GM21526 (cell line): ENCODE results near the gene SPINT4.
"Not testable (repeated sequence)": the region's sequence is repeated elsewhere in the genome, so short reads cannot be mapped to it uniquely, and the experiment has no call there.

Source experiments
- ATAC-seq: cut with Tn5 transposase; IDR thresholded peaks from one replicate; pipeline ENCODE4 v1.9.1; 2021; ENCODE audit warnings: moderate library complexity; ENCODE audit not compliant: unreplicated experiment, low FRiP score

Gene SPINT4

DNA sequence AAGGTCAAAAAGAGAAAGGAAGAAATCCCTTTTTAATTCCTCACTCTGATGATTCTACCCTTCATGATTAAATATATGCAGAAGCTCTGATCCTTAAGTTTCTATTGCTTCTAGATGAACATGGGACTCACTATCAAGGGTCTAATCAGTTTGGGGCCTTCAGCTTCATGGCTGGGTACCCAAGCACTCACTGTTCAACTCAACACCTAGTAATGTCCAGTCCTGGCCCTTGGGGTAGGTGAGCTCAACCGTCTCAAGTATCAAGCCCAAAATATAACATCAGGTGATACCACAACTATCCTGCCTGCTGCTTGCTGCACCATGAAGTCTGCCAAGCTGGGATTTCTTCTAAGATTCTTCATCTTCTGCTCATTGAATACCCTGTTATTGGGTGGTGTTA lies at the start of gene SPINT4:
SPINT4 (plus strand) TSS at position 301 of the 400 bp plus-strand sequence; CDS start at position 322, 21 bp downstream.
- no peak for ATAC-seq

- no peak for ATAC-seq
These were observed 49.4 kb upstream of the SPINT4 start for GRCh38 chr20:45672765-45673164.

- ATAC-seq = no peak
These were observed 42.5 kb upstream of the SPINT4 start for GRCh38 chr20:45679650-45680049.

- ATAC-seq = no peak
These were observed 36.3 kb upstream of the SPINT4 start for GRCh38 chr20:45685896-45686295.

DNA sequence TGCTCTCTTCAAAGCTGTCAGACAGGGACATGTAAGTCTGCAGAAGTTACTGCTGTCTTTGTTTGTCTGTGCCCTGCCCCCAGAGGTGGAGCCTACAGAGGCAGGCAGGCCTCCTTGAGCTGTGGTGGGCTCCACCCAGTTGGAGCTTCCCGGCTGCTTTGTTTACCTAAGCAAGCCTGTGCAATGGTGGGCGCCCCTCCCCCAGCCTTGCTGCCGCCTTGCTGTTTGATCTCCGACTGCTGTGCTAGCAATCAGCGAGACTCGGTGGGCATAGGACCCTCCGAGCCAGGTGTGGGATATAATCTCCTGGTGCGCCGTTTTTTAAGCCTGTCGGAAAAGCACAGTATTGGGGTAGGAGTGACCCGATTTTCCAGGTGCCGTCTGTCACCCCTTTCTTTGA lies 28.8 kb upstream of the SPINT4 start:
- ATAC-seq = not testable (repeated sequence)

- ATAC-seq = no peak
These were observed 26.7 kb upstream of the SPINT4 start for GRCh38 chr20:45695496-45695895.

DNA sequence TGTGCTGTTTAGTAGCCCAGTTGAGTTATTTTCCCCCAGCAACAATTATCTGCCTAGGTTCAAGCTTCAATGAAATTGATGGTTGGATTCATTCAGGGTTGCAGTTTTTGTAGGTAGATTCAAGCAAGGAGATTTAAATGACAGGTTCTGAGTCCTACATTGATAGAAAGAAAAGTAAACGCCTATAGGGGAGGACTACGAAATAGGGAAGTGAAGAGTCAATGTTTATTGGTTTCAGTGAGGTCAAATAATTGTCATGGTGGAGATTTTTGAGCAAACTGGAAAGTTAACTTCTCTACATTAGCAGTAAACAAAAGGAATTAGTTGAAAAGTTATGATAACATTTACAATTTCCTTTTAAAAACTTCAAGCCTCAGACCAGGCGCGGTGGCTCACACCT lies 21.0 kb upstream of the SPINT4 start:
- ATAC-seq = no peak

- ATAC-seq = no peak
These were observed 20.3 kb upstream of the SPINT4 start, which contains the start of gene WFDC13 for GRCh38 chr20:45701873-45702272. Gene WFDC13, plus strand, starts transcription at chr20:45702038. Its CDS starts 86 bp downstream, at chr20:45702124.

- ATAC-seq = no peak
These were observed 17.0 kb upstream of the SPINT4 start, which contains the start of gene WFDC10B for GRCh38 chr20:45704969-45705637. Gene WFDC10B, minus strand, starts transcription at chr20:45705019. Its CDS starts 19,027 bp downstream, at chr20:45685992.

DNA sequence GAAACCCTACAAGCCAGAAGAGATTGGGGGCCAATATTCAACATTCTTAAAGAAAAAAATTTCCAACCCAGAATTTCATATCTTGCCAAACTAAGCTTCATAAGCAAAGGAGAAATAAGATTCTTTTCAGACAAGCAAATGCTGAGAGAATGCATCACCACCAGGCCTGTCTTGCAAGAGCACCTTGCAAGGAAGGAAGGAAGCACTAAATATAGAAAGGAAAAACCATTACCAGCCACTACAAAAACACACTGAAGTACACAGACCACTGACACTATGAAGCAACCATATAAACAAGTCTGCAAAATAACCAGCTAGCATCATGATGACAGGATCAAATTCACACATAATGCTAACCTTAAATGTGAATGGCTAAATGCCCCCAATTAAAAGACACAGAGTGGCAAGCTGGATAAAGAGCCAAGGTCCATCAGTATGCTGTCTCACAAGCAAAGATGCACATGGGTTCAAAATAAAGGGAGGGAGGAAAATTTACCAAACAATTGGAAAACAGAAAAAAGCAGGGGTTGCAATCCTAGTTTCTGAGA lies 5.9 kb upstream of the SPINT4 start:
- not testable (repeated sequence) for ATAC-seq

DNA sequence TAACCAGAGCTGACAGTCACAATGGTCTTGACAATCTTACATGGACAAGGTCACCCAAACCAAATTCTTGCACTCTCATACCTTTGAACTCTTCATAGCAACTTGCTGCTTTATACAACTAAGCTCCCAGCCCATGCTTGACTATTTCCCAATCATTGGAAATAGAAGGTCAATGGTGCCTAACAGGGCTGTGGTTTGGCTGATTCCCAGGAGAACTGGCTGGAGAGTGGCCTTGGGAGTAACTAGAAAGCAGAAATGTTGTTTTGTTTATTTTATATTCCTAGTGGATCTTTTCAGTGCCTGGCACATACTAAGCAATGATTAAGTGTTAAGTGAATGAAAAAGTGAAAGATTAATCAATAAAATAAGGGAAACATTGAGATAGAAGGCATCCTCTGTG lies 3.0 kb downstream of the SPINT4 start:
- no peak for ATAC-seq

GRCh38 chr20:45727044-45727443 lies 4.9 kb downstream of the SPINT4 start:
- no peak for ATAC-seq

GRCh38 chr20:45732199-45732598 lies 10.1 kb downstream of the SPINT4 start:
- ATAC-seq = no peak

- ATAC-seq = no peak
These were observed 13.4 kb downstream of the SPINT4 start for GRCh38 chr20:45735552-45735951.

GRCh38 chr20:45735988-45736387 lies 13.8 kb downstream of the SPINT4 start:
- ATAC-seq = no peak

DNA sequence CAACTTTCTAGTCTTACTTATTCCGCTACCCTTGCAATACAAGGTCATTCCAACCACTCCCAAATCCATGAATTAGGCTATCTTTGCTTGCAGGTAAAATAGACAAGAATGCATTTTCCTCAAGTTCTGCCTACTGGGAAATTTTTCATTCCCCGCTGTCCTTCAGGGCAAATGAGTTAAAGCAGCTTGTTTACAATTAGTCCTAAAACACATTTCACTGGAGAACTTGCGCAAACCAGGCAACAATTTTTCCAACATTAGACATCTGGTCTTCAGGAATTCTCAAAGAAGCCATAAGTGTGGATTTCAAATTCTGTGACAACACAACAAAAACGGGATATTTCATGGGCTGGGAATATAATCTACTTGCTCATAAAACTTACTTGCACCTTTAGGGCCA lies 20.4 kb downstream of the SPINT4 start:
- no peak for ATAC-seq

- ATAC-seq = no peak
These were observed 22.9 kb downstream of the SPINT4 start for GRCh38 chr20:45745015-45745414.

DNA sequence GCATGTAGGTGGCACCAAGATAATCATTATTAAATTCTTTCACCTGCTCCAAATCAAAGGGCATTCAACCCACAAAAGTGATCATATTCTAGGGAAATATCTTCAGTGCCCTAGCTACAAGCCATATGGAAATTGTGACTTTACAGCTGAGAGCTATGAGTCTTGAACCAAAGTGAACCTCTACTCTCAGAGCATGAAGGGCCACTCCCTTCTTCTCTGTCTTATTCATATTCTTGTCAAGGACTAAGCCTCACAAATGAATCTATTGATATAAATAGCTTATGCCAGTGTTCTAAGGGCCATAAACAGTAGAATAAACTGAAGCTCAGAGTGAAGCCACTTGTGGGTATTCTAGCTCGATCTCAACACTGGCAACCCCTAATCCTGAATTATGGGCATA lies 29.6 kb downstream of the SPINT4 start:
- no peak for ATAC-seq

DNA sequence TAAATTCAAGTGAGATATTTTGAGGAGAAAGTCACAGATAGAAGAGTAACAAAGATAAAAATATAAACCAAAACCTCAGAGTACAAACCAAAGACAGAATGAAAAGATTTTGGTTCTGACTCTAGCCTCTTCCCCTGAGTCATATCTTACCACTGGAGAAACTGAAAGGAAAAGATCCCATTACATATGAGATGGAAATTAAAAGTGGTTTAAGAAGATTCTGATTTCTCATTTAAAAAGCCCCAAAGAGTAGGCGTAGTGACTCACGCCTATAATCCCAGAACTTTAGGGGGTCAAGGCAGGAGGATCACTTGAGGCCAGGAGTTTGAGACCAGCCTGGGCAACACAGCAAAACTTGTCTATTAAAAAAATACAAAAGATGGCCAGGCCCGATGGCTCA lies 30.6 kb downstream of the SPINT4 start:
- no peak for ATAC-seq

DNA sequence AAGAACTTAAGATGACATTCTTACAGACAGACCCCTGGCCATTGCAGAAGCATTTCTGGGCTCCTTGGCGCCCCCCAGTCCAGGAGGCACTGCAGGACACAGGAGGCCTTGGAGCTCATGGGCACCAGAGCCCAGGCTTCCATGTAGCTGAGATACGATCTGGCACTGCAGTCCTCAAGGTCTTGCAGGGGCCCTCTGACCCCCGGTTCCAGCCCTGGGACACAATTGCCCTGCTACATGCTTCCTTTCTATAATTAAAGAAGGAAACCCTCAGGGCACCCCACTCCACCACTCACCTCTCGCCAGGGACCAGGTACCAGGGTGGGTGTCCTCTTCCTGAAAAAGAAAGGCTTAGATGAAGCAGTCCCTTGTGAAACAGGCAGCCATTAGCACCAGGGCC lies 35.9 kb downstream of the SPINT4 start:
- no peak for ATAC-seq

DNA sequence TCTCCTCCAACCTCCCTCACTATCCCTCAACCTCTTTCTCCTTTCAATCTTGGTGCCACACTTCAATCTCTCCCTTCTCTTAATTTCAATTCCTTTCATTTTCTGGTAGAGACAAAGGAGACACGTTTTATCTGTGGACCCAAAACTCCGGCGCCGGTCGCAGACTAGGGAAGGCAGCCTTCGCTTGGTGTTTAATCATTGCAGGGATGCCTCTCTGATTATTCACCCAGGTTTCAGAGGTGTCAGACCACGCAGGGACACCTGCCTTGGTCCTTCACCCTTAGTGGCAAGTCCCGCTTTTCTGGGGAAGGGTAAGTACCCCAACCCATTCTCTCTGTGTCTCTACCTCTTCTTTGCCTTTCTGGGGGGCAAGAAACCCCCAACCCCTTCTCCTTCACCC lies 37.8 kb downstream of the SPINT4 start:
- not testable (repeated sequence) for ATAC-seq

GRCh38 chr20:45761966-45762365 lies 39.8 kb downstream of the SPINT4 start:
- not testable (repeated sequence) for ATAC-seq
